Liver (tissue), 9 donors: ENCODE results near the gene LCT. TPM values are rescaled to one million over a fixed set of nuclear protein-coding genes. Genes with fewer than 3 reads are reported as not detected.
A peak's percentile ranks its signal among the peaks of the same experiment; 100 is the strongest.

Experiments used
- DNase-seq: peaks from one replicate; pipeline ENCODE4 v3.0.0-alpha.2; 2017; ENCODE audit warnings: low spot score
- H3K27ac ChIP-seq, 2 donors: one replicate each; pipeline ENCODE4 v1.7.0; 2013; ENCODE audit warnings: inconsistent platforms in 2 of 2, low read length in 2 of 2, control low read depth in 1 of 2, low read depth in 1 of 2, mild to moderate bottlenecking in 1 of 2
- H3K27me3 ChIP-seq, 4 donors: one replicate each; pipeline versions ENCODE4 v1.6.1 to v1.7.0; 2013; ENCODE audit warnings: low read length in 3 of 4, inconsistent platforms in 1 of 4, mild to moderate bottlenecking in 1 of 4, moderate library complexity in 1 of 4; ENCODE audit not compliant: control insufficient read depth in 4 of 4, insufficient read depth in 4 of 4
- H3K36me3 ChIP-seq, 4 donors: one replicate each; pipeline versions ENCODE4 v1.6.1 to v1.7.0; 2013; ENCODE audit warnings: low read length in 3 of 4, mild to moderate bottlenecking in 3 of 4, low read depth in 1 of 4, moderate library complexity in 1 of 4; ENCODE audit not compliant: control insufficient read depth in 4 of 4, insufficient read depth in 3 of 4
- H3K4me1 ChIP-seq, 4 donors: one replicate each; pipeline versions ENCODE4 v1.6.1 to v1.7.0; 2013; ENCODE audit warnings: low read length in 3 of 4, mild to moderate bottlenecking in 3 of 4, moderate library complexity in 1 of 4; ENCODE audit not compliant: control insufficient read depth in 4 of 4, insufficient read depth in 4 of 4
- H3K4me3 ChIP-seq, 3 donors: one replicate each; pipeline versions ENCODE4 v1.6.1 to v1.7.0; 2013; ENCODE audit warnings: low read length in 3 of 3, control low read depth in 1 of 3, low read depth in 1 of 3, mild to moderate bottlenecking in 1 of 3
- H3K9ac ChIP-seq, 2 donors: one replicate each; pipeline ENCODE4 v1.7.0; 2013; ENCODE audit warnings: low read length in 2 of 2, mild to moderate bottlenecking in 2 of 2, moderate library complexity in 2 of 2, control low read depth in 1 of 2, low read depth in 1 of 2
- H3K9me3 ChIP-seq, 4 donors: one replicate each; pipeline versions ENCODE4 v1.6.1 to v1.7.0; 2013; ENCODE audit warnings: low read length in 3 of 4; ENCODE audit not compliant: control insufficient read depth in 4 of 4
- CTCF ChIP-seq: fragments of 150-350 bp; IDR thresholded peaks from 2 replicates; pipeline ENCODE4 v1.5.1; 2017; ENCODE audit warnings: improper control_type of control experiment, low read depth, low read length; ENCODE audit not compliant: missing input control
- EGR1 ChIP-seq, 2 donors: IDR thresholded peaks; 2 replicates each; pipeline ENCODE4 v1.6.1; 2016 to 2018; ENCODE audit warnings: antibody characterized with exemption in 2 of 2, low read depth in 2 of 2
- FOXA1 ChIP-seq: IDR thresholded peaks from 2 replicates; pipeline ENCODE4 v1.6.1; 2016; ENCODE audit warnings: antibody characterized with exemption
- GABPA ChIP-seq, 2 donors: IDR thresholded peaks in 1 of 2; conservative IDR thresholded peaks in 1 of 2; 2 replicates each; pipeline ENCODE4 v1.6.1; 2016; ENCODE audit warnings: antibody characterized with exemption in 2 of 2, mild to moderate bottlenecking in 1 of 2, moderate library complexity in 1 of 2
- HNF4A ChIP-seq, 2 donors: conservative IDR thresholded peaks; 2 replicates each; pipeline ENCODE4 v1.6.1; 2016; ENCODE audit warnings: antibody characterized with exemption in 2 of 2, mild to moderate bottlenecking in 2 of 2
- HNF4G ChIP-seq: IDR thresholded peaks from 2 replicates; pipeline ENCODE4 v1.6.1; 2016; ENCODE audit warnings: antibody characterized with exemption
- JUND ChIP-seq, 2 donors: IDR thresholded peaks; 2 replicates each; pipeline ENCODE4 v1.6.1; 2016; ENCODE audit warnings: antibody characterized with exemption in 2 of 2
- MAX ChIP-seq: IDR thresholded peaks from 2 replicates; pipeline ENCODE4 v1.6.1; 2016; ENCODE audit warnings: antibody characterized with exemption
- NR2F2 ChIP-seq: IDR thresholded peaks from 2 replicates; pipeline ENCODE4 v1.6.1; 2016; ENCODE audit warnings: antibody characterized with exemption
- RAD21 ChIP-seq, 2 donors: IDR thresholded peaks; 2 replicates each; pipeline ENCODE4 v1.6.1; 2016; ENCODE audit warnings: antibody characterized with exemption in 2 of 2, mild to moderate bottlenecking in 2 of 2
- RXRA ChIP-seq, 2 donors: IDR thresholded peaks; 2 replicates each; pipeline ENCODE4 v1.6.1; 2017 to 2018; ENCODE audit warnings: antibody characterized with exemption in 2 of 2, mild to moderate bottlenecking in 1 of 2
- SP1 ChIP-seq: IDR thresholded peaks from 2 replicates; pipeline ENCODE4 v1.6.1; 2018; ENCODE audit warnings: antibody characterized with exemption, mild to moderate bottlenecking
- TAF1 ChIP-seq: conservative IDR thresholded peaks from 2 replicates; pipeline ENCODE4 v1.6.1; 2016; ENCODE audit warnings: antibody characterized with exemption, mild to moderate bottlenecking
- YY1 ChIP-seq: IDR thresholded peaks from 2 replicates; pipeline ENCODE4 v1.6.1; 2016; ENCODE audit warnings: antibody characterized with exemption, mild to moderate bottlenecking
- WGBS: extraction: QIAGEN DNeasy Blood & Tissue Kit; methylation state at CpG from one replicate; pipeline ENCODE4 v1.1.7; 2013; 5-methylcytosine and 5-hydroxymethylcytosine counted together
- polyA plus RNA-seq, 2 donors: library from polyadenylated mRNA; stranded (reverse) in 1 of 2; unstranded in 1 of 2; fragments of 200-250 nt in 1 of 2; fragments of >200 nt in 1 of 2; fragmentation: Nextera tagmentation in 1 of 2; extraction: Ambion mirVana in 1 of 2; gene quantifications; one replicate each; pipeline versions ENCODE4 v1.2.1 to v1.2.3, GENCODE V29; 2013 to 2015
- total RNA-seq, 2 donors: library from RNA; depleted of rRNA; stranded (reverse); fragments of >200 nt; gene quantifications; one replicate each; pipeline ENCODE4 v1.2.3, GENCODE V29; 2014
- TF ChIP-seq, protein P1 (sequence below): IDR thresholded peaks from 2 replicates; pipeline ENCODE4 v1.6.1; 2016; ENCODE audit warnings: antibody characterized with exemption, mild to moderate bottlenecking
- TF ChIP-seq, protein P2 (sequence below): IDR thresholded peaks from 2 replicates; pipeline ENCODE4 v1.6.1; 2016; ENCODE audit warnings: antibody characterized with exemption
- TF ChIP-seq, protein P3 (sequence below): IDR thresholded peaks from 2 replicates; pipeline ENCODE4 v1.6.1; 2016; ENCODE audit warnings: antibody characterized with exemption
- donor health status: healthy.
- donor health status: healthy.
- donor health status: healthy.
- donor health status: healthy.
- donor health status: healthy.

LCT gene
- total and polyA plus RNA-seq, 4 donors, result not detected

GRCh38 chr2:135741395-135742324 lies 95.3 kb downstream of the LCT start, which contains the start of gene UBXN4:
TSS of gene UBXN4 (plus strand) at chr2:135741855. CDS start at chr2:135741930, 75 bp downstream.
- TF ChIP-seq RAD21 (IDR thresholded peaks at IDR 0.05) (no peak), MAX (no peak), JUND (IDR thresholded peaks at IDR 0.05) (peak; percentile 93 to 97), SP1 (peak; percentile 61), YY1 (peak; percentile 97), RXRA (IDR thresholded peaks at IDR 0.05) (peak; percentile 17 to 35), CTCF (peak; percentile 40), HNF4A (conservative IDR thresholded peaks at IDR 0.05) (peak in 1 of 2 donors; percentile 13), HNF4G (no peak), EGR1 (IDR thresholded peaks at IDR 0.05; ENCODE audit: low read depth in 2 of 2) (no peak), TAF1 (no peak), FOXA1 (peak; percentile 41), NR2F2 (no peak), GABPA (IDR thresholded peaks at IDR 0.05 in 1 of 2, conservative IDR thresholded peaks at IDR 0.05 in 1 of 2) (peak in 1 of 2 donors; percentile 83)
- TF ChIP-seq, protein P1, sequence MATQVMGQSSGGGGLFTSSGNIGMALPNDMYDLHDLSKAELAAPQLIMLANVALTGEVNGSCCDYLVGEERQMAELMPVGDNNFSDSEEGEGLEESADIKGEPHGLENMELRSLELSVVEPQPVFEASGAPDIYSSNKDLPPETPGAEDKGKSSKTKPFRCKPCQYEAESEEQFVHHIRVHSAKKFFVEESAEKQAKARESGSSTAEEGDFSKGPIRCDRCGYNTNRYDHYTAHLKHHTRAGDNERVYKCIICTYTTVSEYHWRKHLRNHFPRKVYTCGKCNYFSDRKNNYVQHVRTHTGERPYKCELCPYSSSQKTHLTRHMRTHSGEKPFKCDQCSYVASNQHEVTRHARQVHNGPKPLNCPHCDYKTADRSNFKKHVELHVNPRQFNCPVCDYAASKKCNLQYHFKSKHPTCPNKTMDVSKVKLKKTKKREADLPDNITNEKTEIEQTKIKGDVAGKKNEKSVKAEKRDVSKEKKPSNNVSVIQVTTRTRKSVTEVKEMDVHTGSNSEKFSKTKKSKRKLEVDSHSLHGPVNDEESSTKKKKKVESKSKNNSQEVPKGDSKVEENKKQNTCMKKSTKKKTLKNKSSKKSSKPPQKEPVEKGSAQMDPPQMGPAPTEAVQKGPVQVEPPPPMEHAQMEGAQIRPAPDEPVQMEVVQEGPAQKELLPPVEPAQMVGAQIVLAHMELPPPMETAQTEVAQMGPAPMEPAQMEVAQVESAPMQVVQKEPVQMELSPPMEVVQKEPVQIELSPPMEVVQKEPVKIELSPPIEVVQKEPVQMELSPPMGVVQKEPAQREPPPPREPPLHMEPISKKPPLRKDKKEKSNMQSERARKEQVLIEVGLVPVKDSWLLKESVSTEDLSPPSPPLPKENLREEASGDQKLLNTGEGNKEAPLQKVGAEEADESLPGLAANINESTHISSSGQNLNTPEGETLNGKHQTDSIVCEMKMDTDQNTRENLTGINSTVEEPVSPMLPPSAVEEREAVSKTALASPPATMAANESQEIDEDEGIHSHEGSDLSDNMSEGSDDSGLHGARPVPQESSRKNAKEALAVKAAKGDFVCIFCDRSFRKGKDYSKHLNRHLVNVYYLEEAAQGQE, result peak; percentile 88
- TF ChIP-seq, protein P2, sequence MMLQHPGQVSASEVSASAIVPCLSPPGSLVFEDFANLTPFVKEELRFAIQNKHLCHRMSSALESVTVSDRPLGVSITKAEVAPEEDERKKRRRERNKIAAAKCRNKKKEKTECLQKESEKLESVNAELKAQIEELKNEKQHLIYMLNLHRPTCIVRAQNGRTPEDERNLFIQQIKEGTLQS, result peak; percentile 85
- TF ChIP-seq, protein P3, sequence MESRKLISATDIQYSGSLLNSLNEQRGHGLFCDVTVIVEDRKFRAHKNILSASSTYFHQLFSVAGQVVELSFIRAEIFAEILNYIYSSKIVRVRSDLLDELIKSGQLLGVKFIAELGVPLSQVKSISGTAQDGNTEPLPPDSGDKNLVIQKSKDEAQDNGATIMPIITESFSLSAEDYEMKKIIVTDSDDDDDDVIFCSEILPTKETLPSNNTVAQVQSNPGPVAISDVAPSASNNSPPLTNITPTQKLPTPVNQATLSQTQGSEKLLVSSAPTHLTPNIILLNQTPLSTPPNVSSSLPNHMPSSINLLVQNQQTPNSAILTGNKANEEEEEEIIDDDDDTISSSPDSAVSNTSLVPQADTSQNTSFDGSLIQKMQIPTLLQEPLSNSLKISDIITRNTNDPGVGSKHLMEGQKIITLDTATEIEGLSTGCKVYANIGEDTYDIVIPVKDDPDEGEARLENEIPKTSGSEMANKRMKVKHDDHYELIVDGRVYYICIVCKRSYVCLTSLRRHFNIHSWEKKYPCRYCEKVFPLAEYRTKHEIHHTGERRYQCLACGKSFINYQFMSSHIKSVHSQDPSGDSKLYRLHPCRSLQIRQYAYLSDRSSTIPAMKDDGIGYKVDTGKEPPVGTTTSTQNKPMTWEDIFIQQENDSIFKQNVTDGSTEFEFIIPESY, result peak; percentile 94
- WGBS, result under 1% methylated on average over 93 of the region's 93 CpGs
- peak; percentile 93 for DNase-seq

More at GRCh38 chr2:135741395-135742324, 95.3 kb downstream of the LCT start, which contains the start of gene UBXN4:
- Histone ChIP-seq H3K9ac (peak within 1 kb of the TSS; percentile 89 to 98), H3K4me3 (peak within 1 kb of the TSS; percentile 69 to 100 (median 95)), H3K27ac (peak within 1 kb of the TSS; percentile 94 to 99), H3K27me3 (no peaks in the 10 kb centered on the region), H3K4me1 (peaks cover 0 to 21% (median 5%) of the 10 kb centered on the region in 4 donors), H3K9me3 (no peaks in the 10 kb centered on the region), H3K36me3 (no peaks in the 10 kb centered on the region)
